ENCODE data around the gene PLCD1.

DNA sequence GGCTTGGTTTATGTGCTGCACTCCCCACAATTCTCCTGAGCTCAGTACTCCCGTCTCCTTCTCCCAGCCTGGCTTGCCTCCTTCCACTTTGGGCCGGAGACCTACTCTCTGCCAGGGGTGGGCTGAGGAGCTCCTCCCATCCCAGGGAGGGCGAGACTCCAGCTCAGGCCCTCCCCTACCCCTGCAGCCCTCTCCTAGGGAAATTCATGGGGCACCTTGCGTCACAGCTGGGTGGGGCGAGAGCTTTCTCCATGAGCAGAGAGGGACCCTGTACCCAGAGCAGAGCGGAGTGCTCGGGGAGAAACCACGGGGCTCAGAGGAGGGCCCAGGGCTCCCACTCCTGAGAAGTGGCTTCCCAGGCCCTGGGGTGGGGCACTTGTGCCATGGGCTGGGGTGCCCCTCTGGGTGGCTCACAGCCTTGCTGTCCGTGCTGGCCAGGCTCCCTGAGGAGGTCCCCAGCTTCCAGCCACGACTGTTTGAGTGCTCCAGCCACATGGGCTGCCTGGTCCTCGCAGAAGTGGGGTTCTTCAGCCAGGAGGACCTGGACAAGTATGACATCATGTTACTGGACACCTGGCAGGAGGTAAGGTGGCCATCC lies 25.5 kb downstream of the PLCD1 start:
- TF ChIP-seq, protein P1, sequence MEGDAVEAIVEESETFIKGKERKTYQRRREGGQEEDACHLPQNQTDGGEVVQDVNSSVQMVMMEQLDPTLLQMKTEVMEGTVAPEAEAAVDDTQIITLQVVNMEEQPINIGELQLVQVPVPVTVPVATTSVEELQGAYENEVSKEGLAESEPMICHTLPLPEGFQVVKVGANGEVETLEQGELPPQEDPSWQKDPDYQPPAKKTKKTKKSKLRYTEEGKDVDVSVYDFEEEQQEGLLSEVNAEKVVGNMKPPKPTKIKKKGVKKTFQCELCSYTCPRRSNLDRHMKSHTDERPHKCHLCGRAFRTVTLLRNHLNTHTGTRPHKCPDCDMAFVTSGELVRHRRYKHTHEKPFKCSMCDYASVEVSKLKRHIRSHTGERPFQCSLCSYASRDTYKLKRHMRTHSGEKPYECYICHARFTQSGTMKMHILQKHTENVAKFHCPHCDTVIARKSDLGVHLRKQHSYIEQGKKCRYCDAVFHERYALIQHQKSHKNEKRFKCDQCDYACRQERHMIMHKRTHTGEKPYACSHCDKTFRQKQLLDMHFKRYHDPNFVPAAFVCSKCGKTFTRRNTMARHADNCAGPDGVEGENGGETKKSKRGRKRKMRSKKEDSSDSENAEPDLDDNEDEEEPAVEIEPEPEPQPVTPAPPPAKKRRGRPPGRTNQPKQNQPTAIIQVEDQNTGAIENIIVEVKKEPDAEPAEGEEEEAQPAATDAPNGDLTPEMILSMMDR (IDR thresholded peaks at IDR 0.05), result no peak
- TF ChIP-seq EZH2 (IDR thresholded peaks at IDR 0.05), result no peak

Measured in neural progenitor cell (in vitro differentiated cells).